Measurements from ENCODE around the gene PARP9. TPM values are rescaled to one million over a fixed set of nuclear protein-coding genes. Genes with fewer than 3 reads are reported as not detected.
"Not testable (repeated sequence)": the region's sequence is repeated elsewhere in the genome, so short reads cannot be mapped to it uniquely, and the experiment has no call there.

Gene PARP9
- total RNA-seq, 5 donors from 2014 or later (not counting 1 experiment from before 2014, with no cell fraction given): 20.2 to 43.0 (median 24.3) TPM

DNA sequence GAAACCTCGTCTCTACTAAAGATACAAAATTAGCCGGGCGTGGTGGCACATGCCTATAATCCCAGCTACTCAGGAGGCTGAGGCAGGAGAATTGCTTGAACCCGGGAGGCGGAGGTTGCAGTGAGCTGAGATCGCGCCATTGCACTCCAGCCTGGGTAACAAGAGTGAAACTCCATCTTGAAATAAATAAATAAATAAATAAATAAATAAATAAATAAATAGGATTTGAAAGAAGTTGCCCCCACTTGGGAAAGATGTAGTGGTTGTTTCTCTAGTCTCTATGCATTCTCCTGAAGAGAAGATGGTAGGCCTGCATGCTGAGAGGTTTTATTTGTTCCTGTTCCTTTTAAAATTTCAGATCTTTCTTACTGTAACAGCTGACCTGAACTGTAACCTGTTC lies 4.0 kb upstream of the PARP9 start:
- H3K27me3 ChIP-seq (replicated peaks in 1 of 2; ENCODE audit: control insufficient read depth in 2 of 2, extremely low read depth in 1 of 2, insufficient read depth in 2 of 2, low read length in 1 of 2); H3K27me3 Mint-ChIP-seq; POLR2A ChIA-PET; H3K9me3 ChIP-seq; ATAC-seq (replicated peaks in 1 of 4); H3K9me3 Mint-ChIP-seq; DNase-seq; H3K4me3 ChIP-seq (ENCODE audit: control insufficient read depth in 1 of 2, extremely low read depth in 1 of 2, low read length in 1 of 2): not testable (repeated sequence)
- H3K36me3 ChIP-seq (ENCODE audit: control insufficient read depth in 2 of 2, extremely low read depth in 1 of 2, insufficient read depth in 1 of 2, low read length in 1 of 2): peaks cover 0 to 66% of the 10 kb centered on the region in 2 donors
- H3K4me1 ChIP-seq (ENCODE audit: control insufficient read depth in 1 of 2, extremely low read depth in 1 of 2, insufficient read depth in 2 of 2, low read length in 2 of 2): peaks cover 16 to 38% of the 10 kb centered on the region in 2 experiments
- Mint-ChIP-seq H3K4me3 (peak overlapping the region in 1 of 3 donors; percentile 43), H3K36me3 (peaks cover 54% of the 10 kb centered on the region), H3K27ac (peak overlapping the region; percentile 79 to 84), H3K4me1 (peaks cover 72 to 74% (median 72%) of the 10 kb centered on the region in 3 donors)
- CTCF ChIA-PET: interaction anchor here in 1 of 2 donors (0.8 to 3.0 kb wide), 2 partner anchors 11 to 111 kb away, joined by 3 to 8 read pairs; no protein-coding TSS in a partner anchor
- WGBS (ENCODE audit: insufficient coverage): no CpG with 5 or more reads among the region's 7 CpGs
- H3K27ac ChIP-seq (ENCODE audit: low read length): peak overlapping the region; percentile 31

DNA sequence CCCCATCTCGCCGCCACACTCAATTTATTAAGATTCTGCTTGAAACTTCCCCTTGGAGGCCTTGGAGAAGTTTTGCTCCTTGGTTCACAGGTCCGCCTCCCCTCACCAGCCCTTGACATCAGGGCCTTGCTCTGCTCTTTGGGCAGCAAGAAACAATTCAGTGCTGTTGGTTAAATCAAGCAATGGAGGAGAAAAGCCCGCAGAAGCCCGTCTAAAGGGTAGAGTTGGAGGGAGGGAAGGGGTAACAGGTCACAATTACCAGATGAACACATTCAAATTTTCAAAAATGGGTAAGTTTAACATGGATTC lies 429 bp downstream of the PARP9 start:
- ATAC-seq (replicated peaks in 1 of 4) (peak; percentile 5 to 12 (median 6)), DNase-seq (peak in 8 of 35 experiments; percentile 3 to 27 (median 9))
- 31% methylated on average over 2 of the region's 5 CpGs for WGBS (ENCODE audit: insufficient coverage)
- ChIA-PET POLR2A (interaction anchor here (0.6 kb wide), 2 partner anchors 58 to 701 kb away, joined by 5 to 8 read pairs; no protein-coding TSS in a partner anchor), CTCF (interaction anchor here (1.0 to 8.0 kb wide), 4 partner anchors 49 to 148 kb away, joined by 3 to 112 read pairs (median 14); partner anchors contain the start of genes KPNA1 (in 1 of the 2), PARP14 (in 1 of the 2) and WDR5B (in 1 of the 2))
- Mint-ChIP-seq H3K4me3 (peak overlapping the region; percentile 92 to 98 (median 95)), H3K27me3 (no peaks in the 10 kb centered on the region), H3K4me1 (peaks cover 74 to 83% (median 75%) of the 10 kb centered on the region in 3 donors), H3K9me3 (no peaks in the 10 kb centered on the region), H3K36me3 (peaks cover 36% of the 10 kb centered on the region), H3K27ac (peak overlapping the region; percentile 97 to 100)
- Histone ChIP-seq H3K27ac (ENCODE audit: low read length) (peak overlapping the region; percentile 88), H3K4me1 (ENCODE audit: control insufficient read depth in 1 of 2, extremely low read depth in 1 of 2, insufficient read depth in 2 of 2, low read length in 2 of 2) (peaks cover 14 to 48% of the 10 kb centered on the region in 2 experiments), H3K9me3 (no peaks in the 10 kb centered on the region), H3K4me3 (ENCODE audit: control insufficient read depth in 1 of 2, extremely low read depth in 1 of 2, low read length in 1 of 2) (peak overlapping the region; percentile 76 to 82), H3K36me3 (ENCODE audit: control insufficient read depth in 2 of 2, extremely low read depth in 1 of 2, insufficient read depth in 1 of 2, low read length in 1 of 2) (peaks cover 0 to 39% of the 10 kb centered on the region in 2 donors), H3K27me3 (replicated peaks in 1 of 2; ENCODE audit: control insufficient read depth in 2 of 2, extremely low read depth in 1 of 2, insufficient read depth in 2 of 2, low read length in 1 of 2) (no peaks in the 10 kb centered on the region)

DNA sequence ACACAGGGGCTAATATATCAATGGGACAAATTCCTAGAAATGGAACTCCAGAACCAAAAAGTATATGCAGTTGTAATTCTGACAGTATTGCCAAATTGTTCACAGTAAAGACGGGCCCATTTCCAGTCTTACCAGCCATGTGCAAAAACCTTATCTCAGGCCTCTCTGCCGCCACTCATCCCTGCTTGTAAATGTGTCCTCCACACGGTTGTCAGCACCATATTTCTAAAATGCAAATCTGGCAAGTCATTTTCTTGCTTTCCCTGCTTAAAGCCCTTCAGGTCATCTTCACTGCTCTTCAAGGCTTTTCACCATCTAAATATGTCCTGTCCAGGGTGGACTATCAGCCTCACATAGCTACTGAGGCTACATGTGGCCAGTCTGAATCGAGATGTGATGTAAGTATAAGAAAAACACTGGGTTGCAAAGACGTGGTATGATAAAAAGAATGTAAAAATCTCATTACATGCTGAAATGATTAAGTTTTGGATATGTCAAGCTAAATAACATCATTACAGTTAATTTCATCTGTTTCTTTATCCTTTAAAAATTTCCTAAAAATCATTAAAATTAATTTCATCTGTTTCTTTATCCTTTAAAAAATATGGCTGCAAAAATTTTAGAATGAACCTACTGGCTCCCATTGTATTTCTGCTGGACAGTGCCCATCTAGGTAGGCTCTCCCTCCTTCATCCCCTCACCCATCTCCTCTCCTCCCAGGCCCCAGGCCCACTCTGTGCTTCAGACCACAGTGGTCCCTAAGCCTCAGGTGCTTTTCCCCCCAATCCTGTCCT lies 980 bp downstream of the PARP9 start:
- Mint-ChIP-seq H3K27ac (peak overlapping the region; percentile 97 to 100), H3K36me3 (peaks cover 34% of the 10 kb centered on the region), H3K4me1 (peaks cover 69 to 78% (median 70%) of the 10 kb centered on the region in 3 donors), H3K4me3 (peak overlapping the region; percentile 92 to 98 (median 95)), H3K27me3 (no peaks in the 10 kb centered on the region), H3K9me3 (no peaks in the 10 kb centered on the region)
- H3K9me3 ChIP-seq: no peaks in the 10 kb centered on the region
- DNase-seq: no peak
- no peaks in the 10 kb centered on the region for H3K27me3 ChIP-seq (replicated peaks in 1 of 2; ENCODE audit: control insufficient read depth in 2 of 2, extremely low read depth in 1 of 2, insufficient read depth in 2 of 2, low read length in 1 of 2)
- ChIA-PET POLR2A (interaction anchor here in 1 of 2 donors (0.6 kb wide), 1 partner anchor 12 kb away, joined by 6 read pairs; no protein-coding TSS in a partner anchor), CTCF (interaction anchor here (3.2 to 8.0 kb wide), 2 partner anchors 116 to 117 kb away, joined by 26 to 112 read pairs; partner anchors contain the start of gene PARP14 (in 1 of the 2))
- 76% methylated on average over 3 of the region's 5 CpGs for WGBS (ENCODE audit: insufficient coverage)
- H3K4me3 ChIP-seq (ENCODE audit: control insufficient read depth in 1 of 2, extremely low read depth in 1 of 2, low read length in 1 of 2): peak overlapping the region; percentile 76 to 82
- no peak for ATAC-seq (replicated peaks in 1 of 4)
- peaks cover 2 to 41% of the 10 kb centered on the region in 2 donors for H3K36me3 ChIP-seq (ENCODE audit: control insufficient read depth in 2 of 2, extremely low read depth in 1 of 2, insufficient read depth in 1 of 2, low read length in 1 of 2)
- H3K4me1 ChIP-seq (ENCODE audit: control insufficient read depth in 1 of 2, extremely low read depth in 1 of 2, insufficient read depth in 2 of 2, low read length in 2 of 2): peaks cover 11 to 48% of the 10 kb centered on the region in 2 experiments
- peak overlapping the region; percentile 88 for H3K27ac ChIP-seq (ENCODE audit: low read length)

DNA sequence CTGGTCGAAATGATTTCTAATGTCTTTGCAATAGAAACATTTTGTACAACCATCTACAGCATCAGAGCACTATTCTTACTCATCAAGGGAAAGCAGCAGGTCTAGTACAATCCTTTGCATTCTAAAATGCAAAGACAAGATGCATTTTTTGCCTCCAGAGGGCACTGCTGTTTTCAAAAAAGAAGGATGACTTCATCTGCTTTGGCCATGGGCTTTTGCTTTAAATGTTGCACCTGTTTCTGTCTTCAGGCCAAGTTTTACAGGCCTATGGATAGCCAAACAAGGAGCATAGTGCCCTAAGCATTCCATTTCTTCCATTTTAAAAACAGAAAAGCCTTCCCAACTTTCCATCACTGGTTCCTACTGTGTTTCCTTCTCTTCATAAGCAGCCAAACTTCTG lies 3.4 kb downstream of the PARP9 start:
- Histone ChIP-seq H3K36me3 (ENCODE audit: control insufficient read depth in 2 of 2, extremely low read depth in 1 of 2, insufficient read depth in 1 of 2, low read length in 1 of 2) (peaks cover 4 to 43% of the 10 kb centered on the region in 2 donors), H3K4me1 (ENCODE audit: control insufficient read depth in 1 of 2, extremely low read depth in 1 of 2, insufficient read depth in 2 of 2, low read length in 2 of 2) (peaks cover 11 to 30% of the 10 kb centered on the region in 2 experiments), H3K27ac (ENCODE audit: low read length) (no peak overlapping the region), H3K4me3 (ENCODE audit: control insufficient read depth in 1 of 2, extremely low read depth in 1 of 2, low read length in 1 of 2) (no peak overlapping the region), H3K9me3 (no peaks in the 10 kb centered on the region), H3K27me3 (replicated peaks in 1 of 2; ENCODE audit: control insufficient read depth in 2 of 2, extremely low read depth in 1 of 2, insufficient read depth in 2 of 2, low read length in 1 of 2) (no peaks in the 10 kb centered on the region)
- WGBS (ENCODE audit: insufficient coverage): 40% methylated on average over 1 of the region's 1 CpG
- Mint-ChIP-seq H3K4me3 (peak overlapping the region in 2 of 3 donors; percentile 2 to 35), H3K9me3 (no peaks in the 10 kb centered on the region), H3K36me3 (peaks cover 36% of the 10 kb centered on the region), H3K27ac (peak overlapping the region; percentile 56 to 85), H3K4me1 (peaks cover 47 to 56% (median 50%) of the 10 kb centered on the region in 3 donors), H3K27me3 (no peaks in the 10 kb centered on the region)
- CTCF ChIA-PET: interaction anchor here (3.2 to 8.0 kb wide), 2 partner anchors 119 kb away, joined by 26 to 112 read pairs; partner anchors contain the start of gene PARP14 (in 1 of the 2)
- DNase-seq: peak in 32 of 35 experiments; percentile 14 to 79 (median 48)
- POLR2A ChIA-PET: no interaction called here
- ATAC-seq (replicated peaks in 1 of 4): peak; percentile 17 to 25 (median 21)

DNA sequence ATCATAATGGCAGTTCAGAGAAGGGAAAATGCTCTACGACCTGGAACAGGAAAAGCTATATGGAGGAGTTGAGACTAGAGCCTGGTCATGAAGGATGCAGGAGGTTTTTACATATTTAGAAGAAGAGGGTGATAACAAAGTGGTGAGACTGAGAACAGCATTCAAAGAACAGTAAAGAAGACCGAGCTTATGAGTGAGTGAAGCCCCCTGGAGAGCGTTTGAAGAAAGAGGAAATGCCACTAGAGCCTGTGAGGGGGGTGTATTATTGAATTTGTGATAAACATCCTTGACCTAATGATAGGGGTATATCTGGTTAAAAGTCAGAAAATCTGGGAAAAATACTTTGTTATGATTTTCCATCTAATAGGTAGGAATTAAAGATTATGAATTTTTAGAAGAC lies 4.2 kb downstream of the PARP9 start:
- no peak for ATAC-seq (replicated peaks in 1 of 4)
- WGBS (ENCODE audit: insufficient coverage): 100% methylated on average over 2 of the region's 3 CpGs
- Histone ChIP-seq H3K27ac (ENCODE audit: low read length) (no peak overlapping the region), H3K36me3 (ENCODE audit: control insufficient read depth in 2 of 2, extremely low read depth in 1 of 2, insufficient read depth in 1 of 2, low read length in 1 of 2) (peaks cover 7 to 51% of the 10 kb centered on the region in 2 donors), H3K4me1 (ENCODE audit: control insufficient read depth in 1 of 2, extremely low read depth in 1 of 2, insufficient read depth in 2 of 2, low read length in 2 of 2) (peaks cover 10 to 24% of the 10 kb centered on the region in 2 experiments), H3K4me3 (ENCODE audit: control insufficient read depth in 1 of 2, extremely low read depth in 1 of 2, low read length in 1 of 2) (no peak overlapping the region), H3K27me3 (replicated peaks in 1 of 2; ENCODE audit: control insufficient read depth in 2 of 2, extremely low read depth in 1 of 2, insufficient read depth in 2 of 2, low read length in 1 of 2) (no peaks in the 10 kb centered on the region), H3K9me3 (no peaks in the 10 kb centered on the region)
- H3K4me3 Mint-ChIP-seq: no peak overlapping the region
- ChIA-PET CTCF (interaction anchor here (0.6 to 8.0 kb wide), 5 partner anchors 116 to 167 kb away, joined by 3 to 112 read pairs (median 6); partner anchors contain the start of gene PARP14 (in 1 of the 2)), POLR2A (interaction anchor here in 1 of 2 donors (1.1 kb wide), 1 partner anchor 119 kb away, joined by 4 read pairs; no protein-coding TSS in a partner anchor)
- no peaks in the 10 kb centered on the region for H3K27me3 Mint-ChIP-seq
- H3K9me3 Mint-ChIP-seq: no peaks in the 10 kb centered on the region
- H3K4me1 Mint-ChIP-seq: peaks cover 49 to 51% (median 49%) of the 10 kb centered on the region in 3 donors
- peaks cover 43% of the 10 kb centered on the region for H3K36me3 Mint-ChIP-seq
- H3K27ac Mint-ChIP-seq: no peak overlapping the region
- no peak for DNase-seq

DNA sequence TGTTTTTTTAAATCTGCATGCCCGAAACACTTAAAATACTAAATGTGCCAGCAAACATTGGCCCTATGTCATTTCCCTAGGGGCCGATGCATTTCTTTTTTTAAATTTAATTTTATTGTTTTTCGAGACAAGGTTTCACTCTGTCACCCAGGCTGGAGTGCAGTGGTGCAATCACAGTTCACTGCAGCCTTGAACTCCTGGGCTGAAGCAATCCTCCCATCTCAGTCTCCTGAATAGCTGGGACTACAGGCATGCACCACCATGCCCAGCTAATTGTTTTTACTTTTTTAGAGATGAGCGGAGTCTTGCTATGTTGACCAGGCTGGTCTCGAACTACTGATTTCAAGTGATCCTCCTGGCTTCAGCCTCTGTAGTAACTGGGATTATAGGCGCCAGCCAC lies 5.5 kb downstream of the PARP9 start:
- ChIA-PET POLR2A (no interaction called here), CTCF (interaction anchor here (0.6 to 8.0 kb wide), 8 partner anchors 16 to 266 kb away, joined by 3 to 112 read pairs (median 6); partner anchors contain the start of gene PARP14 (in 1 of the 2))
- Mint-ChIP-seq H3K4me1 (peaks cover 49 to 51% (median 50%) of the 10 kb centered on the region in 3 donors), H3K4me3 (no peak overlapping the region), H3K9me3 (no peaks in the 10 kb centered on the region), H3K27me3 (no peaks in the 10 kb centered on the region), H3K36me3 (peaks cover 51% of the 10 kb centered on the region), H3K27ac (no peak overlapping the region)
- DNase-seq: no peak
- H3K4me3 ChIP-seq (ENCODE audit: control insufficient read depth in 1 of 2, extremely low read depth in 1 of 2, low read length in 1 of 2): no peak overlapping the region
- H3K4me1 ChIP-seq (ENCODE audit: control insufficient read depth in 1 of 2, extremely low read depth in 1 of 2, insufficient read depth in 2 of 2, low read length in 2 of 2): peaks cover 8 to 22% of the 10 kb centered on the region in 2 experiments
- WGBS (ENCODE audit: insufficient coverage): 95% methylated on average over 4 of the region's 6 CpGs
- H3K9me3 ChIP-seq: no peaks in the 10 kb centered on the region
- H3K36me3 ChIP-seq (ENCODE audit: control insufficient read depth in 2 of 2, extremely low read depth in 1 of 2, insufficient read depth in 1 of 2, low read length in 1 of 2): peaks cover 11 to 60% of the 10 kb centered on the region in 2 donors
- ATAC-seq (replicated peaks in 1 of 4): no peak
- no peaks in the 10 kb centered on the region for H3K27me3 ChIP-seq (replicated peaks in 1 of 2; ENCODE audit: control insufficient read depth in 2 of 2, extremely low read depth in 1 of 2, insufficient read depth in 2 of 2, low read length in 1 of 2)
- H3K27ac ChIP-seq (ENCODE audit: low read length): no peak overlapping the region

Measured in T-cell (primary cell).